Lower leg skin (tissue), 3 donors: ENCODE results near the gene SPINDOC.

Source experiments
- CTCF ChIP-seq, 3 donors: fragments of 450-650 bp; IDR thresholded peaks; one replicate each; pipeline ENCODE4 v1.5.1; 2016; ENCODE audit warnings: antibody characterized with exemption in 3 of 3, mild to moderate bottlenecking in 3 of 3, moderate library complexity in 2 of 3
- POLR2A ChIP-seq, 2 donors: fragments of 450-650 bp; IDR thresholded peaks; one replicate each; pipeline ENCODE4 v1.6.1; 2016 to 2017; ENCODE audit warnings: antibody characterized with exemption in 2 of 2, mild to moderate bottlenecking in 1 of 2, moderate library complexity in 1 of 2

- TF ChIP-seq POLR2A (IDR thresholded peaks at IDR 0.05) (no peak), CTCF (IDR thresholded peaks at IDR 0.05) (no peak)
Observed at GRCh38 chr11:63866211-63866610, 53.0 kb downstream of the SPINDOC start.
